Loucy (cell line): ENCODE results near the gene DGAT2.

Source experiments
- H2AFZ ChIP-seq: fragments of 200-600 bp; sonication (generic); 2 replicates; pipeline ENCODE4 v1.6.0; 2016; ENCODE audit warnings: antibody characterized with exemption, mild to moderate bottlenecking, low read length, moderate library complexity
- H3F3A ChIP-seq: fragments of 200-600 bp; 2 replicates; pipeline ENCODE4 v1.6.0; 2016; ENCODE audit warnings: antibody characterized with exemption, low read depth, mild to moderate bottlenecking
- H3K27me3 ChIP-seq: fragments of 200-600 bp; sonication (generic); 2 replicates; pipeline ENCODE4 v1.6.1; 2014; ENCODE audit warnings: low read length, mild to moderate bottlenecking; ENCODE audit not compliant: insufficient read depth, poor library complexity, severe bottlenecking
- H3K36me3 ChIP-seq: fragments of 200-600 bp; sonication (generic); 2 replicates; pipeline ENCODE4 v1.6.1; 2016; ENCODE audit warnings: low read length; ENCODE audit not compliant: insufficient read depth
- H3K4me1 ChIP-seq: fragments of 200-600 bp; sonication (generic); 2 replicates; pipeline ENCODE4 v1.5.1; 2014; ENCODE audit warnings: low read length, mild to moderate bottlenecking; ENCODE audit not compliant: insufficient read depth, poor library complexity, severe bottlenecking
- H3K4me2 ChIP-seq: fragments of 200-600 bp; sonication (generic); 2 replicates; pipeline ENCODE4 v1.6.0; 2014; ENCODE audit warnings: antibody characterized with exemption, low read length, low read depth, mild to moderate bottlenecking; ENCODE audit not compliant: poor library complexity, severe bottlenecking
- H3K4me3 ChIP-seq: fragments of 200-600 bp; sonication (generic); 2 replicates; pipeline ENCODE4 v1.5.1; 2014; ENCODE audit warnings: low read length, mild to moderate bottlenecking, mixed read lengths; ENCODE audit not compliant: poor library complexity, severe bottlenecking
- H3K79me2 ChIP-seq: fragments of 200-600 bp; sonication (generic); 2 replicates; pipeline ENCODE4 v1.6.1; 2014; ENCODE audit warnings: low read length; ENCODE audit not compliant: insufficient read depth
- H3K9ac ChIP-seq: fragments of 200-600 bp; sonication (generic); 2 replicates; pipeline ENCODE4 v1.6.0; 2014; ENCODE audit warnings: mild to moderate bottlenecking, low read depth, low read length, moderate library complexity; ENCODE audit not compliant: poor library complexity, severe bottlenecking
- H3K9me2 ChIP-seq: fragments of 200-600 bp; sonication (generic); replicated peaks from 2 replicates; pipeline ENCODE4 v1.6.1; 2016; ENCODE audit warnings: low read depth, low read length, mixed read lengths
- H3K9me3 ChIP-seq: fragments of 200-600 bp; sonication (generic); 2 replicates; pipeline ENCODE4 v1.6.1; 2014; ENCODE audit warnings: mild to moderate bottlenecking, antibody characterized with exemption, low read length, low read depth; ENCODE audit not compliant: insufficient read depth
- H4K20me1 ChIP-seq: fragments of 200-600 bp; sonication (generic); 2 replicates; pipeline ENCODE4 v1.6.0; 2014; ENCODE audit warnings: antibody characterized with exemption, low read length, mild to moderate bottlenecking; ENCODE audit not compliant: insufficient read depth, poor library complexity, severe bottlenecking
- CTCF ChIP-seq: fragments of 200-600 bp; sonication (generic); conservative IDR thresholded peaks from 2 replicates; pipeline ENCODE4 v1.5.1; 2014; ENCODE audit warnings: mild to moderate bottlenecking, antibody characterized with exemption, low read length
- EZH2phosphoT487 ChIP-seq: fragments of 200-600 bp; IDR thresholded peaks from 2 replicates; pipeline ENCODE4 v1.6.1; 2018; ENCODE audit warnings: antibody characterized with exemption, mild to moderate bottlenecking, moderate library complexity, borderline replicate concordance

DGAT2 gene

GRCh38 chr11:75839851-75840250 is 71.3 kb downstream of the DGAT2 start:
- Histone ChIP-seq H3K9ac (no peak overlapping the region), H3K9me2 (no peaks in the 10 kb centered on the region), H3F3A (no peaks in the 10 kb centered on the region), H4K20me1 (peaks cover 4% of the 10 kb centered on the region), H3K4me2 (no peak overlapping the region), H3K79me2 (peaks cover 42% of the 10 kb centered on the region), H2AFZ (no peak overlapping the region), H3K36me3 (peaks cover 6% of the 10 kb centered on the region; the same call in 1 of the 2 replicates), H3K4me1 (peaks cover 7% of the 10 kb centered on the region), H3K4me3 (no peak overlapping the region), H3K27me3 (no peaks in the 10 kb centered on the region), H3K9me3 (no peaks in the 10 kb centered on the region)
- TF ChIP-seq CTCF (no peak), EZH2phosphoT487 (no peak)

GRCh38 chr11:75840522-75840921 is 71.9 kb downstream of the DGAT2 start:
- Histone ChIP-seq H3K9me3 (no peaks in the 10 kb centered on the region), H3K4me2 (no peak overlapping the region), H2AFZ (no peak overlapping the region), H3K79me2 (peaks cover 49% of the 10 kb centered on the region), H3K27me3 (no peaks in the 10 kb centered on the region), H4K20me1 (no peaks in the 10 kb centered on the region), H3K9me2 (no peaks in the 10 kb centered on the region), H3K9ac (no peak overlapping the region), H3K4me3 (no peak overlapping the region), H3F3A (no peaks in the 10 kb centered on the region), H3K4me1 (peaks cover 7% of the 10 kb centered on the region), H3K36me3 (peaks cover 6% of the 10 kb centered on the region; the same call in 1 of the 2 replicates)
- TF ChIP-seq EZH2phosphoT487 (no peak), CTCF (no peak)

GRCh38 chr11:75841739-75842138 is 73.2 kb downstream of the DGAT2 start:
- H3K4me3 ChIP-seq, result no peak overlapping the region
- H3F3A ChIP-seq, result no peaks in the 10 kb centered on the region
- TF ChIP-seq CTCF, result no peak
- no peak for TF ChIP-seq EZH2phosphoT487
- H3K4me2 ChIP-seq, result no peak overlapping the region
- H4K20me1 ChIP-seq, result no peaks in the 10 kb centered on the region
- no peaks in the 10 kb centered on the region for H3K9me2 ChIP-seq
- no peak overlapping the region for H2AFZ ChIP-seq
- H3K4me1 ChIP-seq, result no peaks in the 10 kb centered on the region
- H3K9me3 ChIP-seq, result no peaks in the 10 kb centered on the region
- H3K36me3 ChIP-seq, result peaks cover 6% of the 10 kb centered on the region; the same call in 1 of the 2 replicates
- no peak overlapping the region for H3K9ac ChIP-seq
- peaks cover 48% of the 10 kb centered on the region for H3K79me2 ChIP-seq
- H3K27me3 ChIP-seq, result no peaks in the 10 kb centered on the region
